Adipose tissue (tissue), 3 donors: ENCODE data around the gene DVL1. TPM values are rescaled to one million over a fixed set of nuclear protein-coding genes. Genes with fewer than 3 reads are reported as not detected.
"Not testable (repeated sequence)": the region's sequence is repeated elsewhere in the genome, so short reads cannot be mapped to it uniquely, and the experiment has no call there.

ENCODE experiments used
- H3K27ac ChIP-seq: one replicate; pipeline ENCODE4 v1.5.1; 2013; ENCODE audit warnings: low read depth, low read length
- WGBS, 3 donors: extraction: QIAGEN DNeasy Blood & Tissue Kit; methylation state at CpG; one replicate each; pipeline ENCODE4 v1.1.7; 2013; 5-methylcytosine and 5-hydroxymethylcytosine counted together
- polyA plus RNA-seq, 3 donors: library from polyadenylated mRNA; stranded (reverse); fragments of 200-250 nt; gene quantifications; one replicate each; pipeline ENCODE4 v1.2.3, GENCODE V29; 2013
- donor health status: healthy with polysubstance abuse.
- donor health status: Bipolar disorder and iron deficiency.
- donor health status: healthy.

The DVL1 gene
- polyA plus RNA-seq, 3 donors = 42.5 to 54.5 (median 48.9) TPM

DNA sequence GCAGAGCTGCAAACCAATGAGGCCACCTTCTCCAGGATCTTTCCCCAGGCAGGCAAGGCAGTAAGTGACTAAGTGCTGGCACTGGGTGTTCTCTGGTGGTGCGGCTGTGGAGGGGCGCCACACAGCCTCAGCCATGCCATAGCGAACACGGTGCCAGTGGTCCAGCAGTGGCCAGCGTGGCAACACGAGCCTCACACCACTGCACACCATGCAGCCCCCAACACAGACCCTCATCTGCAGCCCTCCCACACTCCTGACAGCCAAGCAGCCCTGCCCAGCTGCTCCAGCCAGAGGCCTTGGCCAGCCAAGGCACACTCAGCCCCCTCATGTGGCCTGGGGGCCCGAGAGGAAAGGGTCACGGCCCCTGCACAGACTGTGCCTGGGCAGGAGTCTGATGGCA is 27.7 kb downstream of the DVL1 start:
- H3K27ac ChIP-seq = no peak overlapping the region
- 83 to 92% (median 90%) methylated on average over 8 of the region's 8 CpGs for WGBS, 3 donors

GRCh38 chr1:1320666-1321448 is 28.4 kb downstream of the DVL1 start:
- 68 to 83% (median 80%) methylated on average over 23 of the region's 23 CpGs for WGBS, 3 donors
- H3K27ac ChIP-seq = no peak overlapping the region

DNA sequence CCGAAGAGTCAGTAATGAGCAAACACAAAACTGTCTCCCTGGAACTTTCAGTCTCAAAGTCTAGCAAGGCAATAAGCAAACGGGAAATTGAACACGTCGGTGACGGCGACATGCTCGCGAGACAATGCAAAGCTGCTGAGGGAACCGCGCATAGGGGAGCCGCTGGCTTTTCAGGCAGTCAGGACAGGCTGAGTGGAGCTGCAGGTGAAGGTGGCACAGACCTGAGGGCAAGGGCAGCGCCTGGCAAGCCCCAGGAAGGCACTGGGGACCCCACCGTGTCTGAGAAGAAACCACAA is 29.6 kb downstream of the DVL1 start:
- no peak overlapping the region for H3K27ac ChIP-seq
- WGBS, 3 donors = 85 to 92% (median 90%) methylated on average over 13 of the region's 13 CpGs

GRCh38 chr1:1318777-1319645 is 30.2 kb downstream of the DVL1 start:
- H3K27ac ChIP-seq = no peak overlapping the region
- WGBS, 3 donors = 91 to 92% (median 91%) methylated on average over 36 of the region's 36 CpGs

DNA sequence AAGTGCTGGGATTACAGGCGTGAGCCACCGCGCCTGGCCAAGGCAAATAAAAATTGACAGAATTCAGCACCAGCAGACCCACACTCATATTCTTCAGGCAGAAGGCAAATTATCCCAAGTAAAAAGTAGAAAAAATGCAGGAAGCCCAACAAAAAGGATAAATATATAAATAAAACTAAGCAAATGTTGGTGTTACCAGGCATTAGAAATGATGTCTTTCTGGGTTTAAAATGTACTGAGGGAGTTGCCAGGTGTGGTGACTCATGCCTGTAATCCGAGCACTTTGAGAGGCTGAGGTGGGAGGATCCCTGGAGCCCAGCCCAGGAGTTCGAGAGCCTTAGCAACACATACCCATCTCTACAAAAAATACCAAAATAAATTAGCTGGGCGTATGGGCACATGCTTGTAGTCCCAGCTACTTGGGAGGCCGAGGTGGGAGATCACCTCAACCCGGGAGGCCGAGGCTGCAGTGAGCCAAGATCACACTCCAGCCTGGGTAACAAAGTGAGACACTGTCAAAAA is 31.0 kb downstream of the DVL1 start:
- H3K27ac ChIP-seq = no peak overlapping the region
- 64 to 69% (median 65%) methylated on average over 9 of the region's 9 CpGs for WGBS, 3 donors

- 80 to 92% (median 85%) methylated on average over 6 of the region's 6 CpGs for WGBS, 3 donors
Observed at GRCh38 chr1:1317420-1317819, 31.8 kb downstream of the DVL1 start.

GRCh38 chr1:1316199-1316598 is 33.0 kb downstream of the DVL1 start:
- 89 to 94% (median 91%) methylated on average over 8 of the region's 8 CpGs for WGBS, 3 donors
- H3K27ac ChIP-seq = not testable (repeated sequence)

More at GRCh38 chr1:1317420-1317819, 31.8 kb downstream of the DVL1 start:
- no peak overlapping the region for H3K27ac ChIP-seq

DNA sequence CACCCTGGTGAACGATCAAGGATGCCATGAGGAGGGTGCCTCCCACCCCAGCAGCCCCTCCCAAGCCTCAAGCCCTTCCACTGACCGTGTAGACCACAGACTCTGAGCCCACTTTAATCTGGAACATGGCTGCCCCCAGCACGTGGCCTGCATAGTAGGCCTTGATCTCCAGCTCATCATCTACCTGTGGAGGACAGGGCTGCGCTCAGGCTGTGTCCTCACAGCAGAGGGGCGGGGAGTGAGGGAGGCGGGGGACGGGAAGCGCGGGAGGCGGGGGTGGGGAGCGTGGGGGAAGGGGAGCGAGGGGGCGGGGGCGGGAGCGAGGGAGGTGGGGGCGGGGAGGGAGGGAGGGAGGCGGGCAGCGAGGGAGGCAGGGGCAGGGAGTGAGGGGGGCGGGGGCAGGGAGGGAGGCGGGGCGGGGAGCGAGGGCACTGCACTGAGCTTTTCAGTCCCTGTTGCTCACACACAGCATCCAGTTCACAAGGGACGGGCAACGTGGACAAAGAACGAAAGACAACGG is 33.7 kb downstream of the DVL1 start:
- 66 to 81% (median 69%) methylated on average over 9 to 26 of the region's 26 CpGs for WGBS, 3 donors
- H3K27ac ChIP-seq = no peak overlapping the region

GRCh38 chr1:1314678-1315335 is 34.4 kb downstream of the DVL1 start:
- H3K27ac ChIP-seq = no peak overlapping the region
- WGBS, 3 donors = 91 to 93% (median 92%) methylated on average over 23 of the region's 23 CpGs

GRCh38 chr1:1314237-1314586 is 35.0 kb downstream of the DVL1 start:
- no peak overlapping the region for H3K27ac ChIP-seq
- 94 to 97% (median 95%) methylated on average over 15 of the region's 15 CpGs for WGBS, 3 donors

GRCh38 chr1:1313500-1314236 is 35.5 kb downstream of the DVL1 start:
- 88 to 91% (median 91%) methylated on average over 37 of the region's 37 CpGs for WGBS, 3 donors
- H3K27ac ChIP-seq = no peak overlapping the region

GRCh38 chr1:1312450-1313314 is 36.5 kb downstream of the DVL1 start:
- 92 to 94% (median 93%) methylated on average over 46 to 49 of the region's 49 CpGs for WGBS, 3 donors
- H3K27ac ChIP-seq = no peak overlapping the region

- no peak overlapping the region for H3K27ac ChIP-seq
- 88 to 93% (median 91%) methylated on average over 22 of the region's 22 CpGs for WGBS, 3 donors
Observed at GRCh38 chr1:1311107-1312104, 37.8 kb downstream of the DVL1 start.

- WGBS, 3 donors = 82 to 91% (median 86%) methylated on average over 21 of the region's 21 CpGs
- no peak overlapping the region for H3K27ac ChIP-seq
Observed at GRCh38 chr1:1310476-1311053, 38.7 kb downstream of the DVL1 start.

DNA sequence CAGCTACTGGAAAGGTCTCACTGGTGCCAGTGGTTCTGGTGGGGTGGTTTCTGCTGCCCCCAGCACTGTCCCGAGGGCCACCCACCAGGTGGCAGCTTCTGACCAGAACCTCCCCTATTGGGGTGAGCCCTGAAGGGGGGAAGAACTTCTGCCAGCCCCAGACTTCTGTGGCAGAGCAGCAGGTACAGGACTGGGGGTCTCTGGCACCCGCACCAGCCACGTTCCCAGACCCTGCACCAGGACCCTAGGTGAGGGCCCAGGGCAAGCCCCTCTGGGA is 39.2 kb downstream of the DVL1 start:
- H3K27ac ChIP-seq = no peak overlapping the region
- WGBS, 3 donors = 78 to 90% (median 87%) methylated on average over 3 of the region's 3 CpGs
